HK-2 (cell line): ENCODE data around the gene PROK2.

Experiments used
- DNase-seq: peaks from one replicate; pipeline ENCODE4 v3.0.0-alpha.2; 2018; ENCODE audit not compliant: unreplicated experiment

PROK2 gene

DNA sequence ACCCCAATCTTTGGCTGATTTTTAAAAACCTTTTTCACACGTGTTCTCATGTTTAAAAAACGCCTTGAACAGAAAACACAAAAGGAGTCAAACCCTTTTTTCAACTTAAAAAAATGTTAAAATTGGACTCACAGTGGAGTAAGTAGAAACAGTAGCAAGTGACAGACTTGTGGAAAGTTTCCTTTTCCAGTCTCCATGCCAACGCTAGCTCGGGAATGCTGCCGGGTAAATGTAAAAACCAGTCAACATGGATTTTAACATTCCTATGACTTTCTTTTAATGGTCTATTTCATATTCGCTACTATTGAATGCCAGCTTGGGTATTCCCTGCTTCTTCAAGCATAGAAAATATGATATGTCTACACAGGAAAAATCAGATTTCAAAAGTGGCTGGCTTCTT is 1.6 kb upstream of the PROK2 start:
- no peak for DNase-seq

DNA sequence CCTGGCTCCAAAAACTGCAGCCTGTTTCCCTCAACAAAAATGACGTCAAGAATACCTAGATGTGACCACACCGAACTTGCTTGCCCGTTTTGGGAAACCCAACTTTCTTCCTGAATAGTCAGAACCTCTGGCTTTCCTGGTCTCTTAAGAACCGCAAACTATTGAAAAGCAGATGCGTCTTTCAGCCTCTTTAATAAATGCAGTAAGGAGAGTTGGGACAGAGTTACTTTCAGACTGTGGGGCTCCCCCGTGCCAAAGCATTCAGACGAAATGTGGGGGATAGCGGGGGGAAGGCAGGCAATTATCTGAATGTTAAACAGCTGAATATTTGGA is 1.2 kb upstream of the PROK2 start:
- DNase-seq = no peak

DNA sequence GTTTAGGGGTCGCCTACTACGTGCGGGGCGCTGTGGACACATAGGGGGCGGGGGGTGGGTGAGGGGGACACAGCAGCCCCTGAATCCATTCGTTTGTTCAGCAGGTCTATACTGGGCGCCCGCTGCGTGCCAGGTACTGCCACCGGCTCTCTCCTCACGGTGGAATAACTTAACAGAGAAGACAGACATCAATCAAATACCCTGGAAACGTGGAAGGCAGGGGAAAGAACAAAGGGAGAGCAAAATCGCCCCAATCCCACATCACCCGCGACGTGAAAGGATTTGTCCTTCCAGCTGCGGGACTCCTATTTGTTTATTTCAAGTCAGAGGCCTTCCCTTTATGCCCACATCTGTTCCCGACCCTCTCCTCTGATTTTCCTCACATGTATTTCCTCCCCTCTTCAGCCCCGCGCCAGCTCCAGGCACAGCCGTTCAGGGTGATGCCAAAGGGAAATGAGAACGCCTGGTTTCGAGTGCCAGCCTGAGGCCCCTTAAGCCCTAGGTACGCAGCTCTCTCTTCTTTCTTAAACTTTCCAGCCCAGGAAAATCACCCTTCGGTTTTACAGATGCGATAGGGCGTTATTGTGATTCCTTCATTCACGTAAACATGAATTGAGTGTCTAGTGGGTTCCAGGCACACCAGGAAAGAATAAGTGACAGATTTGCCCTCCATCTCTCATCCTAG is 726 bp upstream of the PROK2 start:
- no peak for DNase-seq

DNA sequence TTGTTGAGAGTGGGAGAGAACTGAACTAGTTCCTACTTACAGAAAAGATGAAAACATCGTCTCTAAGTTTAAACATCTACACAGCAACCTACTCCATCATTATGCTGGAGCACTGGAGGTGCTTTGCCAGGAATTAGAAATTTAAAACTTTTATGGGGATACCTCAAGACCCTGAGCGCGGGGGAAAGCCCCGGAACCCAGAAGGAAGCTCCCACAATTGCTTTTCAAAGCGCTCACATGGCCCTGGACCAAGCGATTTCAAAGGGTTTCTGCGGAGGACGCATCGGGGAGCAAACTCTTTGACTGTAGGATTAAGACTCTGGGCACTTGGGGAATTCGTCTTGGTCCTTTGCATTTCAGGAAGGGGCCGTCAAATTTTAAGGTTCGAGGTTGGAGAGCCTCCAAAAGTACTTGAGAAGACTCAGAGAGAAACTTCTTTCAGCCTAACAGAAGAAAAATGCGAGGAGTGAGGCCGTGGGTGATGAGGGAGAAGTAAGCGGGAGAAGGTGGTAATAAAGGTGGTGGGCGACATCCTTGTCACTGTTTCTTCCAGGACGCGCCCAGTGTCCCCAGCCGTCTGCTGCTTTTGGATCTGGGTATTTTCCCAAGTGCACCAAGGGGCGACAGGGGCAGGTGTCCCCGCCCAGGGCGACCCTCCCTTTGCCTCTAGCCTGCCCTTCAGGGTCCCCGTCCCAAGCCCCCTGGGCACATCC is 591 bp downstream of the PROK2 start:
- no peak for DNase-seq

DNA sequence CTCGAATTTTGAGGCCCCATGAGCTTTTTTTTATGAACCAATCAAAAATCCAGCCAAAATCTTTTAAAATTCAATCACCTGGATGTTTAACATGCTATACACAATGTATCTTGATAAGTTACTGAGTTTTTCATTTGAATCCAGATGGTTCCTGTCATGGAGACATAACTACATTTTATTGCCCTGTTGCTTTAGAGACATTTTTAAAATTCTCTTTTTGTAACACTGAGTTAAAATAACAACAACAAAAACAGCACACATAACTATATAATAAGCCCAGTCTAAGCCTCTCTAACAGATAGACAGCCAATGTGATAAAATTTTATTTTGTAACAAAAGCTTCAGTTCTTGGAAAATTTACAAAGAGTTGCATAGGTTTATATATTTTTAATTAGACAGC is 1.8 kb downstream of the PROK2 start:
- no peak for DNase-seq

DNA sequence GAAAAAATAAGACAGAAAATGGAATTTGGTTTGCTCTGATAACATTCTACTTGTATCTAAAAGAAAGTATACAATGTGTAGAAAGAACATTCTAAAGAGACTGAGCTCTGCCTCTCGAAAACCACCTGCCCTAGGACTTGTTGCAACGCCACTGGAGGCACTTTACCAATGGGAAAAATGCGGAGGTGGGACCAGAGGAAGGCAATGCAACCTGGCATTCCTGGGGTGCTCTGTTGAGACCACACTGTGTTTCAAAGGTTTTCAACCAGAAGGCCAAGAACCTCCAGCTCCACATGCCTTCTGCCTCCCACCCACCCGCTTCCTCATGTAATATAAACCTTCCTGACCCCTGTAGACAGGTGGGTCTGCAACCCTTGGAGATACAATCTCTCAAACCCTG is 4.5 kb downstream of the PROK2 start:
- DNase-seq = no peak

DNA sequence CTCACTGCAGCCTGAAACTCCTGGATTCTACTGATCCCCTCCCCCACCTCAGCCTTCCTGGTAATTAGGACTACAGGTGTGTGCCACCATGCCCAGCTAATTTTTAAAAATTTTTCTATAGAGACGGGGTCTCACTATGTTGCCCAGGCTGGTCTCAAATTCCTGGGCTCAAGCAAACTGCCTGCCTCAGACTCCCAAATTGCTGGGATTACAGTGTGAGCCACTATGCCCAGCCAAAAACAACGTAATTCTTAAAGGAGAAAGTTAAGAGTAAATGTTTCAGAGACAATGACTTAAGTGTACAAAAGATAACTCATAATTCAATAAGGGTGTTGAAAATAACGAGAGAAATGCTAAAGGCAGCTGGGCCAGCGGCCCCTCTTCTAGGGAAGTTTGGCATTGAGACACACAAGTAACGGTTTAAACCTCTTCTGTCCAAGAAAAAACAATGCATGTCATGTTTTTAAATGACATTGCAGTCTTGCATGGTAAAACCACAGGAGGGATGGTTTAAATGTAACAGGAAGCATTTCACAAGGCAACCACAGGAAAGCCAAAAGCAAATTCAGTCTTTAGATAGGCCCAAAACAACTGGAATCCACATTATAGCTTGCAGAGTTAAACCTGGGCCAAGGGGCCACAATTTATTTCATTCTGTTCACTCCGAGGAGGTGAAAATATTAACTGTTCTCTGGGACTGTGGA is 5.1 kb downstream of the PROK2 start:
- DNase-seq = no peak

DNA sequence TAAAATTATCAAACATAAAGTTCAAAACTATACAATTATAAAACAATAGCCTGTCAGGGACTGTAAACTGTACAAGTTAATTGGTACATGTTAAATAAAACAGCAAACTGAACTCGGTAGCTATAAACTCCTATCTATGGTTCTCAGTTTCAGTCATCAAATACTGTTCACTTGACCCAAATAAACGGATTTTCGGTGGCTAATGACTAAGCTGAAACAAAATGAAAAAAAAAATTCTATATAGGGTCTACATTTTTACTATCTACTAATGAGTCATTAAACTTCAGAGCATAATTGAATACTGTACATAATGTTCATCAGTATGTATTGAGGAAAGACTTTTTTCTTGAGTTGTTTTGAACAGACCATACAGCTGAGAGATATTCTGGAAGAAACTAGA is 6.6 kb downstream of the PROK2 start:
- no peak for DNase-seq

DNA sequence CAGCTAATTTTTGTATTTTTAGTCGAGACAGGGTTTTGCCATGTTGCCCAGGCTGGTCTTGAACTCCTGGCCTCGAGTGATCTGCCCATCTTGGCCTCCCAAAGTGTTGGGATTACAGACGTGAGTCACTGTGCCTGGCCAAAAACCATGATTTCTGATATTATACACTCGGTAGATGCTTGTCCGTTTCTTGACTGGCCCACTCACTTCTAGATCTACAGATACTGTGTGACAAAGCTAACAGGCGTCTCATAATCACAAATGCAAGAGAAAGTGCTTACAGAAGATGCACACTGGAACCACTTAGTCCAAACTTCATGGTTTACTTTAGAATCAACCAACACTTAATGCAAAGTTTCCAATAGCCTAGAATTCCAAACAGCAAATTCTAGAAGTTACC is 8.4 kb downstream of the PROK2 start:
- no peak for DNase-seq

DNA sequence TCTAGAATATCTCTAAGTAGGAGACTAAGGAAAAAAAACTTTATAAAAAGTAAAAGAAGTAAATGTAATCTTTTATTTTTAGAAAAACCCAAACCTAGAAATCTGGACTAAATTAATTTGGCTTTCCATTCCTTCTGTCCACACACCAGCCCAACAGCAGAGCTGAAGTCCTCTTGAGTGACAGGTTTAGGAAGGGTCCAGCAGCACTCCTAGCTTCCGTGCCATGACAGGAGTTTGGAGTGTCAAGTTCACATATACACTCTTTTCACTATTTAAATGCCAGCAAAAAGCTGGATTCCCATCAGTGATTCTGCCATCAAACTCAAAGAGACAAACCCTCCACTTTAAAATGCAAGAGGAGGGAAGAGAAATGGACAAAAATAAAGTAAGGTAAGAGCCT is 13.1 kb downstream of the PROK2 start:
- no peak for DNase-seq

DNA sequence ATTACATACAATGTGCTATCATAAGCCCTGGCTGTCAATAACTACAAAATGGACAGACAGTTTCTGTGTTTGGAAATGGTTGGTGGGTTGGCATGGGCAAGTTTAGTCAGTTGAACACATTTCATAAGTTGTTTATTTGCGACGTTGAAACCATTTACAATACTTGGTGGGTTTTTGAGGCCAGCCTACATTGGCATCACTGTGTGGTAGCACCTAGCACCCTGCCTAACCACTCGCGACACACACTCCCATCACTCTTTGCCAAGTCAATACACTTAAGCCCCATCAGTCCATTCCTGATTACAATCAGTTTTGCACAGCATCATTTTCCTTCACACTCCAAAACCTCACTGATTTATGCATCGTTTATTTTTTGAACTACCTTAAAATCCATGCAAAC is 13.8 kb downstream of the PROK2 start:
- no peak for DNase-seq

DNA sequence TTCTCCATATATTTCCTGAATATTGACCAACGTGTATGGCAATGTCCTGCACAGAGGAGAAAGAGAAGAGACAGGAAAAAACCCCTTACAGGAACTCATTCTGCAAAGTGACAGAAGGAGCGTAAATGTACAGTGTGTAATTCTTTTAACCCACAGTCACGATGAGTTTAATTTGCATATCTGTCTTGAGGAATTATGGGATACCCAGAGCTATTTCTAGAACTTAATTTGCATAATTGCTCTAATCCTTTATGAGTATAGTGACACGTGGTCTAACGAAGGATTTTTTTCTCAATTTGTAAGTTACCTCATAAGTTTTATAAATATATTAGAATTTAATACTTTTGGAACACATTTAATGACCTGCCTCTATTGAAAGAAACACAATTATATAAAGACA is 21.5 kb downstream of the PROK2 start:
- no peak for DNase-seq

DNA sequence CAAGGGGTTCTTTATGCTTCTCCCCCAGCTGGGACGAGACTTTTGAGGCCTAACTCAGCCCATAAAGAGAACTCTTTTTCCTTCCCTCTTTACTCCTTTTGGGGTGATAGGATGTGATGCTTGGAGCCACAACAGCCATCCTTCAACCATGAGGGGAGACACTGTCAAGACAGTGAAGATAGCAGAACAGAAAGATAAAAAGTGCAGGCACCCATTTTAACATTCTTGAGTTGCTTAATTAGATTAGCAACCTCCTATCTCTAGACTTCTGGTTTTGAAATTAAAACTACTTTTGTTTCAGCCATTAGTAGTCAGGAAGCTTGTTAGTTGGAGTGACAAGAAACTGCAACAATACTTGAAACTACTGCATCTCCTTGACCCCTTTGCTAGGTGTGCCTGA is 24.8 kb downstream of the PROK2 start:
- no peak for DNase-seq

DNA sequence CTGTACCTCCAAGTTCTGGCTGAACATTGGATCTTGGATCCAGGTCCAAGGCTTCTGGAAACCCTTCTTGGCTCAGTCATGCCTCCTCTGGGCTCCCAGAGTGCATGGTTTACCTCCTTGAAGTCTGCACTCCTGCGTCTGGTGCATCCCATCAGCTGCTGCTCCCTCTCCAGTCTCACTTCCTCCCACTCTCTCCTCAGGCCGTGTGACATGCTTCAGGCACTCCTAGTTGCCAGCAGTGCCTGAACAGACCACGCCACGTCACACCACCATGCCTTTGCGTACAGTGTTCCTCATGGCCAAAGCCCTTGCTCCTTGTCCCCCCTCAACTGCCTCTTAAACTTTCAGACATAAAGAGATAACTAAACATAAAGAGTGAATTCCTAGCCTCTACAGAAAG is 25.5 kb downstream of the PROK2 start:
- no peak for DNase-seq

DNA sequence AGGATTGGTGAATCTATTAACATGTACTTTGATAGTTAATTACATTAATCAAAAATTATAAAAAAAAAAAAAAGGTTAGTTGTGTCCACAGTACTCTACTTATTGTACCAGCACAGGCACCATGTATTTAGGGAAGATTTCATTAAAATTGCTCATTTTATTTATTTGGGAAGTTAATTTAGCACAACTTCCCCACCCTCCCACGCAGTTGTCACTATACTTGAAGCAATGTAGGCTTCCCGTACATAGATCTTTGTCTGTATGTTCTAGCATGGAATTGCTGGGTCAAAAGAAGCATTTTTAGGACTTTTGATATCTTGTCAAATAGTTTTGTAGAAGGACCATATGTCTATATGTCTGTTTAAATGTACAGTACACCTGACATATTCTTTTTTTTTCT is 26.9 kb downstream of the PROK2 start:
- DNase-seq = no peak

DNA sequence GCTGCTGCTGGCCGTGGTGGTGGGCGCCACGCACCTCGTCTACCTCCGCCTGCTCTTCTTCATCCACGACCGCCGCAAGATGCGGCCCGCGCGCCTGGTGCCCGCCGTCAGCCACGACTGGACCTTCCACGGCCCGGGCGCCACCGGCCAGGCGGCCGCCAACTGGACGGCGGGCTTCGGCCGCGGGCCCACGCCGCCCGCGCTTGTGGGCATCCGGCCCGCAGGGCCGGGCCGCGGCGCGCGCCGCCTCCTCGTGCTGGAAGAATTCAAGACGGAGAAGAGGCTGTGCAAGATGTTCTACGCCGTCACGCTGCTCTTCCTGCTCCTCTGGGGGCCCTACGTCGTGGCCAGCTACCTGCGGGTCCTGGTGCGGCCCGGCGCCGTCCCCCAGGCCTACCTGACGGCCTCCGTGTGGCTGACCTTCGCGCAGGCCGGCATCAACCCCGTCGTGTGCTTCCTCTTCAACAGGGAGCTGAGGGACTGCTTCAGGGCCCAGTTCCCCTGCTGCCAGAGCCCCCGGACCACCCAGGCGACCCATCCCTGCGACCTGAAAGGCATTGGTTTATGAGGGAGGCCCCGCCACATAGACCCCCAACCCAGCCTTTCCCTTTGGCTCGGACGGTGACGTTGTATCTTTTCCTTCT is 30.2 kb downstream of the PROK2 start:
- DNase-seq = no peak

DNA sequence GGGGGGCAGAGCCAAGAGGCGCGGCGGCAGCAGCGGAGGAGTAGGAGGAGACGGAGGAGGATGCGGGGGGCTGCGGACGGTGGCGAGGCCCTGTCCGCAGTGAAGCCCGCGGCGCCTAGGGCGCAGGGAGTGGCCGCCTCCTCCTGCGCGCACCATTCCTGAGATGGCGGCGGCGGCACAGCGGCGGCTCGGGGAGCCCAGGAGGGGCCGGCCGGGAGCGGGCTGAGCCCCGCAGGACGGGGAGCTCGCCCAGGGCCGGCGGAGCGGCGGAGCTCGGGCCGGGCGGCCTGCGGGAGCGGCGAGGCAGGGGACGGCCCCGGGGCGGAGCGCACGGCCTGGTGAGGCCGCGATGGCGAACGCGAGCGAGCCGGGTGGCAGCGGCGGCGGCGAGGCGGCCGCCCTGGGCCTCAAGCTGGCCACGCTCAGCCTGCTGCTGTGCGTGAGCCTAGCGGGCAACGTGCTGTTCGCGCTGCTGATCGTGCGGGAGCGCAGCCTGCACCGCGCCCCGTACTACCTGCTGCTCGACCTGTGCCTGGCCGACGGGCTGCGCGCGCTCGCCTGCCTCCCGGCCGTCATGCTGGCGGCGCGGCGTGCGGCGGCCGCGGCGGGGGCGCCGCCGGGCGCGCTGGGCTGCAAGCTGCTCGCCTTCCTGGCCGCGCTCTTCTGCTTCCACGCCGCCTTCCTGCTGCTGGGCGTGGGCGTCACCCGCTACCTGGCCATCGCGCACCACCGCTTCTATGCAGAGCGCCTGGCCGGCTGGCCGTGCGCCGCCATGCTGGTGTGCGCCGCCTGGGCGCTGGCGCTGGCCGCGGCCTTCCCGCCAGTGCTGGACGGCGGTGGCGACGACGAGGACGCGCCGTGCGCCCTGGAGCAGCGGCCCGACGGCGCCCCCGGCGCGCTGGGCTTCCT is 31.0 kb downstream of the PROK2 start, which contains the start of gene GPR27:
TSS of gene GPR27 (plus strand) at position 155 of the 909 bp plus-strand sequence. CDS start at position 350, 195 bp downstream.
- DNase-seq = no peak

DNA sequence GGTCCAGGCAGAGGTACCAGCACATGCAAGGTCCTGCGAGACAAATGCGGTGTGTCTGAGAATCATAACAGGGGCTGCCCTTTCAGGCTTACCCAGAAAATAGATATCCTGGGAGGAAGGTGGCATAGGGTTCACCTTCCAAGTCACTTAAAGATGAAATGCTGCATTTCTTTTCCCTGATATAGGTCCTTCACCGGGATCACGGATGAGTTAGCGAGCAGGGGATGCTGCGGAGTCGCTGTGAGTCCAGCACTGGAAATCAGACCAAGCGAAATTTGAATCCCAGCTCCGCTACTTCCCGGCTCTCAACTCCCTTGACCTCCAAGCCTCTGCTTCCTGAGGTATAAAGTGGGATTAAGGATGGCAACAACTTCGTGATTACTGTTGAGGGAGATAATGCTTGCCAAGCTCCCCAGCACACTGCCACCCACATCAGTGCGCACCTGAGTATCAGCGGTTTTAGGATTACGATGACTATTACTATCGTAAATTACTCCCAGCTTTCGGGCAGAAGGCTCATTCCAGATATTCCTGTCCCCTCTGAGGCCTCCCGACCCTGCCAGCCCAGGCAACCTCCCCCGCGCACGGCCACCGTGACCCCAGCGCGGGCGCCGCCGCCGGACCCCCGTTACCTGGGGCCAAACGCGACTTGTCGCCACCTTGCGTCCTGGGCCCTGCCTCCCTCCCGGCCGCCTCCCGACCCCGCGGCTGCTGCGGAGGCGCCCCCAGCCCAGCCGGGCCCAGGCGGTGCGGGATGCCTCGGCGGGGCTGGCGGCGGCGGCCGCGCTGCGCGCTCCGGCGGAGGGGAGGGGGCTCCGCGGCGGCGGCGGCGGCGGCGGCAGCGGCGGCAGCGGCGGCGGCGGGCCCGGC is 31.9 kb downstream of the PROK2 start:
- DNase-seq = no peak

DNA sequence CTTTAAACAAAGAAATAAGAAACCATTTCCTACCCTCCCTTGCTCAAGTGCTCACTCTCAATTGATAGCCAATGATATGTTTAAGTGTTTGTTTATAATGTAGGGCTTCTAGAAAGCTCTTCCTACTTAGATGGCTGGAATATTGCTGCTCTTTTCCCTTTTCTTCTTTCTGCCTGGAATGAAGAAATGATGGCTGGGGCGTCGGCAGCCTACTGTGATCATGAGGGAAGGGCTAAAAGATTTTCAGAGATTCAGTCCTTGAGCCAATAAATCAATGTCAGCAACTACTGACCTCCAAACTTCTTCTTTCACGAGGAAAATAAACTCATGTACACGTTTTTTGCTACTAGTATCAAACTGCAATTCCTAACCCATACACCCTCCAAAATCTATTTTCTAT is 33.3 kb downstream of the PROK2 start:
- DNase-seq = no peak

DNA sequence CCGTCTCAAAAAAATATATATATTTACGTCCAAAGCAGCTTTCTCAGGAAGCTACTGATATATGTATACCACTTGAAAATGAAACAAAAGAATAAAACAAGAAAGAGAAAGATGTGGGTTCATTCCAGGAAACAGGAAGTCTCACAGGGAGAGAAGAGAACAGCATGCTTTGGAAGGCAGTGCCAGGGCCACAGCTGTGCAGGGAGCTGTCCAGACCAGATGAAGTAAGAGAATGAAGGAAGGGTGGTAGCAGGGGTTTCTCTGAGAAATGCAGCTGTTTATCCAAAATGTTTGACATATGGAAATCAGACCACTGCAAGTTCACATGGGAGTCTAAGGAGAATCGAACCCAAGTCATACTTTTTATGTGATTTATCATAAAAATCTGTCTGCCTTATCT is 40.2 kb downstream of the PROK2 start:
- DNase-seq = no peak

DNA sequence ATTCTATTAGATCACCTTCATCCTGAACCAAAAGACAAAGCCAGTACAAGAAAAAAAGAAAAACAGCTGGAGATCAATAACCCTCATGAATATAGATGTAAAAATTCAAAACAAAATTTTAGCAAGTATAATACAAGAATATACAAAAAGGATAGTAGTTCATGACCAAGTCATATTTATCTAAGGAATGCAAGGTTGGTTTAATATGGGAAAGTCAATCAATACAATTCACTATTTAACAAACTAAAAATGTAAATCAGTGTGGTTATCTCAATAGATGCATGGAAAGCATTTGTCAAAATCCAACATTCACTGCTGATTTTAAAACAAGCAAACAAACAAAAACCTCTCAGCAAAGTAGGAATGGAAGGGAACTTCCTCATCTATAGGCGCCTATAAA is 42.3 kb downstream of the PROK2 start:
- DNase-seq = no peak
